ENCODE measurements around the gene TBX4. TPM values are rescaled to one million over a fixed set of nuclear protein-coding genes. Genes with fewer than 3 reads are reported as not detected.

TBX4 gene
- total RNA-seq, 1 donor from 2014 or later: 1.6 TPM

GRCh38 chr17:61454381-61455323, 2.4 kb downstream of the TBX4 start:
- no peak for DNase-seq (ENCODE audit: low spot score)

DNA sequence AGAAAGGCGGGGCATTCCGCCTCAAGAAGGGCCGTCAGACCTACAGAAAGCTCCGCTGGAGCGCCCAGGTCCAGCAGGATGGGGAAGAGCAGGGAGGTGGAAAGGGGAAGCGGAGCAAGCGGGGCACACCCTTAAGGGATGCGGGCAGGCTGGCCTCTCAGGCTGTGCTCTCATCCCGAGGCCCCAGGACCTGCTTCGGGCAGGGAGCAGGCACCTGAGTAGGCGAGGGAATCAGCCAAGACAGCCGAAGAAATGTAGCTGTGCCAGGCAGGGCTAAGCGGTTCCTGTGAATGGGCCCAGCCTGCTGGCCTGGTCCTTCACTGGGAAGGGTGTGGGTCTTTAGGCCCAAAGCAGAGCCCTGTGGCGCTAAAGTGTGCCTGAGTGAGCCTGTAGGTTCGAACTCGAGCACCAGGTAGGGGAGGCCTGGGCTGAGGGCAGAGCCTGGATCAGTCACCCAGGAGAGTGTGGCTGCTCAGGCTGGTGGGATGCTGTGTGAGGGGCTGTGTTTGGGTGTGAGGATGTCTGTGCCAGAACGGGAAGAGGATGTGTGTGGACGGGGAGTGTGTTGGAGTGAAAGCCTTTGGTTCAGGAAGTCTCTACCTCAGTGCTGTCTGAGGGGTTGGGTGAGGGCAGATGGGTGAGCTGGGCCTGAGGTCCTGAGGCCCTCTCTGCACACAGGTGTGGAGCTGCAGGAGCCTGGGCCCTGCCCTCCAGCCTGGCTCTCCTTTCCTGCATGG, 3.3 kb downstream of the TBX4 start:
- no peak for DNase-seq (ENCODE audit: low spot score)

DNA sequence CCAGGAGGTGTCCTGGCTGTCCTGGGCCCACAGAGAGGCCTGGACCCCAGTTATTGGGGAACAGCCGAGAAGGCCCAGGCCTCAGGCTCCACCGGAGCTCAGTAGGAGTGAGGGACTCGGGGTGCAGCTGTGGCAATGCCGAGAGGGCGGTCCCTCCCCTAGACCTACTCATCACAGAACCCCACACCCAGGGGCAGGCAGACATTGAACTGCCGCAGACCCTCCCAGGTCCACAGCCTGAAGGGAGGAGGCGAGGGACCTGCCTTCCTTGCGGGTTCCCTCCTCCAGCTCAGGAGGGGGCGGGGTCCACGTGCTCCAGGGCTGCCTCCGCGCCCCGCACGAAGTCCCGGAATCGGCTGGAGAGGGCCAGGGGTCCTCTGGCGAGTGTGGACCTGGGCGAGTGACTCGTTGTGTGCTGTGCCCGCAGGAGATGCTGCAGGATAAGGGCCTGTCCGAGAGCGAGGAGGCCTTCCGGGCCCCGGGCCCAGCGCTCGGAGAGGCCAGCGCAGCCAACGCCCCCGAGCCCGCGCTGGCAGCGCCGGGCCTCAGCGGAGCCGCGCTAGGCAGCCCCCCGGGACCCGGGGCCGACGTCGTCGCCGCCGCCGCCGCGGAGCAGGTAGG, 3.9 kb downstream of the TBX4 start:
- no peak for DNase-seq (ENCODE audit: low spot score)

DNA sequence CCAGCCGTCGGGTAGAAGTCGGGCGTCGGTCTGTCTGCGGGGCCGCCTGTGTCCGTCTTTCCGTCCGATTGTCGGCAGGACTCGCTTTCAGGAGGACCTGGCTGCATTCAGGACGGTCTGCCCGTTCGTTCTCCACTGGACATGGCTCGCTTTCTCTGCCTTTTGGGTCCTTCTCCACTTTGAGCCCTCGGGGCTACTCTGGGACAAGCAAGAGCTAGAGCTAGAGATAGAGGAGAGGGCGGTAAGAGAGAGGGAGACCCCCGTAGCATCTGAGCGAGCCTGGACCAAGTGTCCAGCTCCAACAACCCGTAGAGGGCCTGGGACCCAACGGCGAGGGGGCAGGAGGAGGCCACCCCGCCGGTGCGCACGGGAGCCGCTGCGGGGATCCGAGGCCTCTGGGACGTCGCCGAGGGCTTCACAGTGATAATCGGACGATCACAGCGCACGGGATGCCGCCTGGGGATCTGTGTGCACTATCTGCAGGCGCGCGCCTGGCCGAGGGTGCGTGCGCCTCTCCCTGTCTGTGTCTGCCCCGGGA, 4.5 kb downstream of the TBX4 start:
- no peak for DNase-seq (ENCODE audit: low spot score)

GRCh38 chr17:61457226-61457983, 5.2 kb downstream of the TBX4 start:
- no peak for DNase-seq (ENCODE audit: low spot score)

- DNase-seq (ENCODE audit: low spot score): no peak
These were observed 5.8 kb downstream of the TBX4 start for GRCh38 chr17:61458000-61458399.

DNA sequence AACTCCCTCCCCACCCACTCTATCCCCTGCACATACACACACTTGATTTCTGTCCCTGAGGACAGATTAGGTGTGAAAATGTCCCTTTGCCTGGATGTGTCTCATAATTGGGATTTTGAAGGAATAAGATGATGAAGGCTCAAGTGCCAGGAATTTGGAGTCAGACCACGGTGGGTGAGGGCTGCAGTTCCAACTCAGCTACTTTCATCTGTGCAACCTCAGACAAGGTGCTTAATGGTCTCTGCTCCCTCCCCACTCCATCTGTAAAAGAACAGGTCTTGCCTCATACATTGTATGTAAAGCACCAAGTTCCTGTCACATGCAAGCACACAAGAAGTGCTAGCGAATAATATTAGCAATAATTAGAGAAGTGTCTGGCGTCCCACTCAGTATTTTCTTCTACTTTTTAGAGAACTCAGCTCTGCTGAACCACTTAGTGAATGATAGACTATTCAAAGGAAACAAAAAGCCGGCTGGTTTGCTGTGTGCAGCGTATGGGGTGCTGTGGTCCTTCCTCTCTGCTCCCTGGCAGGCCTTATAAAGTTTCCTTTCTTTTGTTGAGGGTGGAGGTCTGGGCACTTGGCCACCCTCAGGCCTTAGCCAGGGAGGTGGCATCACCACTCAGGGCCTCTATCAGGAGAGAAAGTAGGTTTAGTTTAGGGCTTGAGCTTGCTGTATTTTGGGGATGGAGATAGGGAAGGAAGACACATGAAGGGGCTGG, 6.4 kb downstream of the TBX4 start:
- no peak for DNase-seq (ENCODE audit: low spot score)

DNA sequence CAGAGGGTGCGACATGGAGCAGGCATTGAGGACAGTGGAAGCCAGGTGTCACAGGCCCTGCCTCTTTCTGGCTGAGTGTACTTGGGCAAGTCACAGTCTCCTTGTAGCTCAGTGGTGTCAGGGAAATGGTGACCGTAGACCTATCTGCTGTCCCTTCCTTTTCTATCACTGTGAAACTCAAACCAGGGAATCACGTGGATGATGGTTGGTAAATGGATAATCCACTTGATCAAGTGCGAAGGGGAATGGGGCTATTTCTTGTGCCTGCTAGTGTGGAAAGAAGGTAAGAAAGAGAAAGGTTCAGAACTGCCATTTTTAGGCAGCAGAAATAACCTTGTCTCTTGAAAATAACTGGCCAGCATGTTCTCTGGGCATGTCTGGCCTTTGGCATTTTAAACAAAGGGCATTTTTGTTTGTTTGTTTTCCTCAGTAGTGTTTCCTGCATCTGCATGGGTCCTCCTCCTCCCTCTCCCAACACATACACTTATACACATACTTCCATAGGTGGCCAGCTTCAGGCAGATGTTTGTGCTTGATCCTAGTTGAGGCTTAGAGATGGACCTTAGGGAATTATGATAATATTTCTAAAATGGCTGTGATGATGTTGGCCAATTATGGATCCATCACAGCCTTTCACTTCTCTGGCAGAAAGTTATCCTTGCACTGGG, 7.1 kb downstream of the TBX4 start:
- DNase-seq (ENCODE audit: low spot score): no peak

GRCh38 chr17:61459939-61460718, 7.9 kb downstream of the TBX4 start:
- DNase-seq (ENCODE audit: low spot score): no peak

- DNase-seq (ENCODE audit: low spot score): no peak
These were observed 8.8 kb downstream of the TBX4 start for GRCh38 chr17:61460796-61461585.

GRCh38 chr17:61461586-61461966, 9.4 kb downstream of the TBX4 start:
- DNase-seq (ENCODE audit: low spot score): no peak

GRCh38 chr17:61461967-61462718, 9.9 kb downstream of the TBX4 start:
- no peak for DNase-seq (ENCODE audit: low spot score)

GRCh38 chr17:61462719-61463315, 10.6 kb downstream of the TBX4 start:
- no peak for DNase-seq (ENCODE audit: low spot score)

DNA sequence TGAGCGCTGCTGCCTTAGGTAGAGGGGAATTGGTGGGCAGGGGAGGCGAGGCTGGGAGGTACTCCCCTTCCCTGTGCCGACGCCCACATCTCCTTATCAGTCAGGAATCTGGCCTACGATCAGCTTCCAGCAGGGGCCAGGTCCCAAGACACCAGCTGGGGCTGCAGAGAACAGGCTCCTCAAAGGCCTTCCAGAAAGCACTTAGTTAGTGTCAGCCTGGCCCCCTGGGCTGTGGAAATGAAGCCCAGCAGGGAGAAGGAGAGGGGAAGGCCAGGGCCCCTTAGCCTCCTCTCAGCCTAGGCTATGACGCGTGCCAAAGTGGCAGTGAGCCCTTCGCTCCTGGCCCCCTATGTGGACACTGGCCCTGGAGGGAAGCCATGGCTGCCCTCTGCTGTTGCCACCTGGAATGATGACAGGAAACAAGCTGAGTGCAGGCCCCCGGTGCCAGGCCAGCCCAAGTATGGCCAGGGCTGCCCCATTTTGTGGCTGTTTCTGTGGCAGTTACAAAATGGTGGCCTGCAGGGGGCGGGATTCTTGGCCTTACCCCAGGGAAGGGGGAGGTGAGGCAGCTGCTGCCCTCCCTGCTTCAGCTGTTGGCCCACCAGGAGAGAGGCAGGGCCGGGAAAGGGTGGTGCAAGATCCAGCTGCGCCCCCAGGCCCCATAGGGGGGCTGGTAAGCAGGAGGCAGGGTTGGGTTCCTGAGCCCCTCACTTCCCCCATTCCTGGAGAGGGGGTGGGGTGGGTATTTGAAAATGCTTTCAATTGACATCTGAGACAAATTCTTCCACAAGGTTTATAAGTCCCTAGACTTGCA, 11.3 kb downstream of the TBX4 start:
- no peak for DNase-seq (ENCODE audit: low spot score)

GRCh38 chr17:61464130-61464842, 12.1 kb downstream of the TBX4 start:
- DNase-seq (ENCODE audit: low spot score): no peak

GRCh38 chr17:61464843-61465180, 12.6 kb downstream of the TBX4 start:
- DNase-seq (ENCODE audit: low spot score): no peak
